ENCODE results near the gene RRP9.
"Not testable (repeated sequence)": the region's sequence is repeated elsewhere in the genome, so short reads cannot be mapped to it uniquely, and the experiment has no call there.

Gene RRP9

GRCh38 chr3:51904034-51904823 lies 37.5 kb downstream of the RRP9 start:
- DNase-seq (ENCODE audit: low spot score) = no peak

GRCh38 chr3:51902361-51902760 lies 39.3 kb downstream of the RRP9 start:
- DNase-seq (ENCODE audit: low spot score) = not testable (repeated sequence)

- not testable (repeated sequence) for DNase-seq (ENCODE audit: low spot score)
Observed at GRCh38 chr3:51900043-51900442, 41.7 kb downstream of the RRP9 start.

- no peak for DNase-seq (ENCODE audit: low spot score)
Observed at GRCh38 chr3:51897391-51897790, 44.3 kb downstream of the RRP9 start.

GRCh38 chr3:51896607-51897305 lies 44.9 kb downstream of the RRP9 start:
- no peak for DNase-seq (ENCODE audit: low spot score)

- no peak for DNase-seq (ENCODE audit: low spot score)
Observed at GRCh38 chr3:51894939-51895338, 46.8 kb downstream of the RRP9 start.

GRCh38 chr3:51894391-51894790 lies 47.3 kb downstream of the RRP9 start:
- no peak for DNase-seq (ENCODE audit: low spot score)

GRCh38 chr3:51891242-51892039 lies 50.3 kb downstream of the RRP9 start:
- no peak for DNase-seq (ENCODE audit: low spot score)

- DNase-seq (ENCODE audit: low spot score) = no peak
Observed at GRCh38 chr3:51888463-51889105, 53.1 kb downstream of the RRP9 start.

- no peak for DNase-seq (ENCODE audit: low spot score)
Observed at GRCh38 chr3:51887620-51888019, 54.1 kb downstream of the RRP9 start.

- no peak for DNase-seq (ENCODE audit: low spot score)
Observed at GRCh38 chr3:51886447-51886846, 55.3 kb downstream of the RRP9 start.

Small RNA genes within 50 kb of the gene (small RNA-seq; reads per million reads assigned to genes)
- 0 reads per million in 2 experiments for gene AC115284.1

Measured in SK-N-DZ (cell line).